NCI-H69 (cell line): ENCODE data around the gene MGAT4A.
"Not testable (repeated sequence)": the region's sequence is repeated elsewhere in the genome, so short reads cannot be mapped to it uniquely, and the experiment has no call there.

ENCODE experiments used
- DNase-seq: peaks from one replicate; lab custom pipeline; 2025; lab: John Stamatoyannopoulos, UW

Gene MGAT4A

DNA sequence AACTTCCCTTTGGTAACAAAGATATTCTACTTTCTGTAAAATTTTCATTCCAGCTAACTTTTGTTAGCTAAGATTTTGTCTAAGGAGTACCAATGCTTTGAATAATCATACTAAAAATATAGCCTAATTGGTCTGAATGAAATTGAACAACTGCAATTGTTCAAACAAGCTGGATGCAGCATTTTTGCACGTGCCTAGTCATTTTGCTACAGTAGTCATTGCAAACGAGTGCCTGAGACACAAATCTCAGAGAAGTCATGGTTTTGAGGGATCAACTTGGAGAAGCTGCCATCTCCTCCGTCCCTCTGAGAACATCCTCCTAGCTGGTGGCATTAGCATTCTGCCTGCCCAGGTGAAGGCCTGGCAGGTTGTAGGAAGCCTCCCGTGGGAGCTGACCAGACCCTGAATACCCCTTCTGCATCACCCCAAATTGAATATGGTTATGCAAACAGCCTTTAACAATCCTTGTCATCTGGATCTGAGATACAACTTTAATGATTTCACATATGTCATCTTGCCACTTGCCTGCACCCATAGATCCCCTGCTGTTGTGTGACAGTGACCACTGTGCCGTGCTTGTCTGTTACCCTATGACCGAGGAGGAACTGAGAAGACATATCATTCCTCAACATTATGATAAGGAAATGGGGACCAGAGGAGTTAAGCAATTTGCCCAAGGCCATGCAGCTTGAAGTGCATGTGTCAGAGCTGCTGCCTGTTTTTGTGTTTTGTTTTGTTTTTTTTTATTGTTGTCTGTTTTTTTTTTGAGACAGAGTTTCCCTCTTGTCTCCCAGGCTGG lies 29.1 kb upstream of the MGAT4A start:
- DNase-seq: no peak

DNA sequence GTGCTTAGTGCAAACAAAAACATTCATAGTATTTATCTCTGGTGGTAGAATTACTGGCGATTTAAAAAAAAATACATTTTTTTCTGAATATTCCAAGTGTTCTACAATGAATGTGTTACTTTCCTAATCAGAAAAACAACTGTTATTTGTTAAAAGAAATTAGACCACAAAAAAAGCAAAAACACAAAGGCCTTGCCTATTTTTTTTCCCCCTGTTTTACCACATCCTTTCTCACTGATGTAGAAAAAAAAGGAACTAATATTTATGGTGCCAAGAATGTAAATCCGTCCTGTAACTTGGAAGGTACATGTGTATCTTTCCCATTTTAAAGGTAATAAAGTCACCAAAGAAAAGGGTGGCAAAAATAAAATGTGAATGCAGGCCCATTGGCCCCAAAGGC lies 28.4 kb upstream of the MGAT4A start:
- no peak for DNase-seq

DNA sequence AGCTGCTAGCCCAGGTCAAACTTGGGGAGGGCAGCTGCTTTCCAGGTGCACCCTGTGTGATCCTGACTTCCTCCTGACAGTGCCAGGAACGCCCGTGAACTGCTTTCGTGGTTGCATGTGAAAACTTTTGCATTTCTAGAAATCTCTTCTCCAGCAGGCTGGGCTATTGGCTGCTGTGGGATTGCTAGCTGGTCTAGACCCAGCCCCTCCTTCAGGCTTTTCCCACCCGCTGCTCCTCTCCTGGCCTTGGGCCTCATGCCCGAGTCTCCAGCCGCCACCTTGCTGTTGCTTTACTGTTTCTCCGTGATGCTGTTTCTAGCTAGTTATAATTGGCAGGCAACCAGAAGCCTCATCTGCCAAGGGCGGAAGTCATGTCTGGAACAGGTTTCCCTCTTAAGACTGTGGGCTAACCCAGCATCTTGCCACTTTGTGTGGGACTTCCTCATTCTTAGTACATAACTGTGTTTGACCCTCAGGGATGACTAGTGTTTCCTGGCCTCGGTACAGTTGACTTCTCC lies 27.0 kb upstream of the MGAT4A start:
- peak; percentile 6 for DNase-seq

DNA sequence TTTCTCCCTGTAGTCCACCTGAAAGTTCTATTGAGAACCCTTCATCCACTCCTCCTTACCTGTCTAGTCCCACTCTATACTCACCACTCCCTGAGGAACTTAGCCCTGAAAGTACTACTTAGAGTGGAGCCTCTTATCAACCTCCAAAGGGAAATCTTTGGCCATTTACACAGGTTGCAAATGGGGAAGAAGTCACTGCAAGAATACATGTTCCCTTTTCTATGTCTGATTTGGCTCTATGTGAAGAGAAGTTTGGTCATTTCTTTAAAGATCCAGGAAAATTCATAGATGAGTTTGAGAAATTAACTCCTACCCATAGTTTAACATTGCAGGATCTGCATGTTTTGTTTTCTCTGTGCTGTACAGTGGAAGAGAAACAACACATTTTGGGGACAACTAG lies 22.9 kb upstream of the MGAT4A start:
- DNase-seq: no peak

DNA sequence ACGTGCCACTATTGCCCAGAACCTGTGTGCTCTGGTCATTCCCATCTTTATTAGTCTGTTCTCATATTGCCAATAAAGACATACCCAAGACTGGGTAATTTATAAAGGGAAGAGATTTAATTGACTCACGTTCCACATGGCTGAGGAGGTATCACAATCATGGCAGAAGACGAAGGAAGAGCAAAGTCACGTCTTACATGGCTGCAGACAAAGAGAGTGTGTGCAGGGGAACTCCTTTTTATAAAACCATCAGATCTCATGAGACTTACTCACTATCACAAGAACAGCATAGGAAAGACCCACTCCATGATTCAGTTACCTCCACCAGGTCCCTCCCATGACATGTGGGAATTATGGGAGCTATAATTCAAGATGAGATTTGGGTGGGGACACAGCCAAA lies 21.8 kb upstream of the MGAT4A start:
- not testable (repeated sequence) for DNase-seq

- no peak for DNase-seq
These were observed 20.8 kb upstream of the MGAT4A start for GRCh38 chr2:98751748-98752147.

DNA sequence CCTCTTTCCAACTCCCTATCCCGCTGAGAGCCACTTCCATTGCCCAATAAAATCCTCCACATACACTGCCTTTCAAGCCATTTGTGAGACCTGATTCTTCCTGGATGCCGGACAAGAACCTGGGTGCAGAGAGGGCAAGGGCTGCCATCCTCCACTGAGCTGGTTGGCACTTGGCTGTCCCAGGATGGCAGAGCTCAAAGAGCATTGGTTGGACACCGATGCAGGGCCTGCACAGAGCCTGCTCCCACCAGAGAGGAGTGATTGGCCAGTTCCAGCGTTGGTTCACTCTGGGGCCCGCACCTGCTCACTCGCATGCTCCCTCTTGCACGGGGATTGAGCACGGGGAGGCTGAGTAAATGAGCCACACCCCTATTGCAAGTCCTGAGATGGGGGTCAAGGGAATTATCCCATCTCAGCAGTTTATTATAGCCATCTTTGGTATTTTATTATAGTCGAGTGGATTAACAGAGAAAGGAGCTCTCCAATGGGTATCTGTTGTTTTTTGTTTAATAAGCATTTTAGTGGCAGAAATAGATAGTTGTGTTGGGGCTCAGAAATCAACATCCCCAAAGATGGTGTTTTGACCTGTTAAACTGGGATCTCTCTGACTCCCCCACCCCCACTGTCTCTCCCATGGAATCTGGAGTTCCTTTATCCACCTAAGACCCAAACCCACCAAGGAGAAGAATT lies 19.8 kb upstream of the MGAT4A start:
- DNase-seq: no peak

DNA sequence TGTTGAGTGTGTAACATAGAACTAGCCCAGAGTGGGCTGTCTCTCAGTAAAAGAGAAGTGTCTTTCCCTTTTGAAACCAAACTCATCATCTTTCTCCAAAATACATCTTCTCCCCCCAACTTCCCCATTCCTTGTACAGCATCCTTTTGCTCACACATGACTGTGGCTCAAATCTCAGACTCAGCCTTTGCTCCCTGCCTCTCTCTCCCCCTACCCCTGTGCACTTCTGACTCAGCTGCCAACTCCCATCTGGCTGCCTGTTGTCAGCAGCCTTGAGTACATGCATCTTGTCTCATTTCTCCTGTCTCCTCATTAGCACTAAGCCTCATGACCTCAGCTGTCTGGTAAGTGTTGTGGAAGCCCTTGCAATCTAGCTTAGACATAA lies 18.1 kb upstream of the MGAT4A start:
- DNase-seq: peak; percentile 57

GRCh38 chr2:98748292-98749065 lies 17.5 kb upstream of the MGAT4A start:
- peak; percentile 51 for DNase-seq

DNA sequence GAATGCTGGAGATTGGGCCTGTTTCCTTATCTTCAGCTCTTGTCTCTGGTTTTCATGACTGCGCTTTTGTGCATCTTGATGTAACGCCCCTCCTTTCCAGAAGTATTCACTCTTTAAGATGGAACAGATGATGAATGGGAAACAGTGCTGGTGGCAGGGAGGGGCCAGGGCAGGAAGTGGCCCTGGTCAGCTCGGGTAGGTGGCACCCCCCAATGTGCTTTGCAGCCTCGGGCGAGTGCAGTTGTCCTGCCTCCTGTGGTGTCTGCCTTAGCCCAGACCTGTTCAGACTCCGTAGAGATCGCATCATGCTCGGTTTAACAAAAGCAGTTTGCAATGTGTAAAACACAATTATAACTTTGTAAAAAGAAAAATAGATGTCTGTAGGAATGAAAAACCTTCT lies 17.0 kb upstream of the MGAT4A start:
- peak; percentile 78 for DNase-seq

- no peak for DNase-seq
These were observed 15.5 kb upstream of the MGAT4A start for GRCh38 chr2:98746426-98746825.

DNA sequence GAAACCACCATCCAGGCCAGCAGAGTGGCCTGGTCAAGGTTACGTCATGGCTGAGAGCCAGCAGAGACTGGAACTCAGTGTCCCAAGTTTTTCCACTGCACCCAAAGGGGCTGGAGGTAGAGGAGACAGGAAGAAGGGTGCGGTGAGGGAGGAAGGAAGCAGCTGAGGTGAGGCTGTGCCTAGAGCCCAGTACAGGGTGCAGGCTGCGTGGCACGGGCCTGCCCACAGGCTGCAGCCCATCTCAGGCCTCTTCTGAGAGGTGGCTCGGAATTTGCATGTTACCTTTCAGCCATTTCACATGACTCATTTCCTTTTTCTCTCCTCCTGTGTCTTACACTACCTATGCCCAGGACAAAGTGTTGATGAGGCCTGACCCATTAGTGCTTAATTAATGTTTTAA lies 13.7 kb upstream of the MGAT4A start:
- DNase-seq: no peak

- DNase-seq: peak; percentile 82
These were observed 12.9 kb upstream of the MGAT4A start for GRCh38 chr2:98743835-98744234.

DNA sequence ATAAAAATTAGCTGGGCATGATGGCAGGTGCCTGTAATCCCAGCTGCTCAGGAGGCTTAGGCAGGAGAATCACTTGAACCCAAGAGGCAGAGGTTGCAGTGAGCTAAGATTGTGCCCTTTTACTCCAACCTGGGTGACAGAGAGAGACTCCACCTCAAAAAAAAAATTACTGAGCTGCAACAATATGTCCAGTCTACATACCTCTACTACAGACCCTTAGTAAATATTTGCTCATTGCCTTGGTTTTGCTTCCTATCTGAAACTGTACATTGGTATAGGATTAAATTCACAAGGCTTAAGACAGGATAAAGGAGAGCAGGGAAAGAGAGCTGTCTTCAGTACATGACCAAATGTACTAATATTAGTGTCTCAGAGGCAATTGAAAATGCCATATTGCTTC lies 8.1 kb upstream of the MGAT4A start:
- no peak for DNase-seq

- DNase-seq: no peak
These were observed 7.4 kb upstream of the MGAT4A start for GRCh38 chr2:98738304-98738703.

GRCh38 chr2:98737848-98738247 lies 6.9 kb upstream of the MGAT4A start:
- DNase-seq: no peak

- no peak for DNase-seq
These were observed 5.5 kb upstream of the MGAT4A start for GRCh38 chr2:98736464-98736889.

GRCh38 chr2:98734823-98735260 lies 3.9 kb upstream of the MGAT4A start:
- DNase-seq: no peak

- DNase-seq: no peak
These were observed 3.2 kb upstream of the MGAT4A start for GRCh38 chr2:98734162-98734561.

- DNase-seq: no peak
These were observed 1.6 kb upstream of the MGAT4A start for GRCh38 chr2:98732430-98733051.

- DNase-seq: no peak
These were observed 990 bp upstream of the MGAT4A start for GRCh38 chr2:98731894-98732349.

DNA sequence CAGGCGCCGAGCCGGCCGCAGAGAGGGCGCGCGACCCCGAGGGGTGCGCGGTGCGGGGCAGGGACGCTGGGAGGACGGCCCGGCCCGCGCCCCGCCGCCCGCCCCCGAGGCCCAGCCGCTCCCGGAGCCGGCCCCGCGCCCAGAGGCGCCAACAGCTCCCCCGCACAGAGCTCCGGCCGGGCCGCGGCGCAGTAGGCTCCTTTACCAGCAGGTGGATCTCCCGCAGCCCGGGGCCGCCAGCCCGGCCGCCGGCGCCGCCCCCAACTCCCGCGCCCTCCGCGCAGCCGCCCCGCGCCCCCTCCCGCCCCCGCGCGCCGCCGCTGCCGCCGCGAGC lies 258 bp downstream of the MGAT4A start:
- DNase-seq: no peak
